HG03565 (cell line): Measurements from ENCODE around the gene OR2G6.
A peak's percentile ranks its signal among the peaks of the same experiment; 100 is the strongest.
"Not testable (repeated sequence)": the region's sequence is repeated elsewhere in the genome, so short reads cannot be mapped to it uniquely, and the experiment has no call there.

Experiments used
- ATAC-seq: cut with Tn5 transposase; IDR thresholded peaks from one replicate; pipeline ENCODE4 v1.9.1; 2021; ENCODE audit warnings: mild to moderate bottlenecking, moderate library complexity; ENCODE audit not compliant: unreplicated experiment

The OR2G6 gene

GRCh38 chr1:248507773-248508172 lies at the start of gene OR2G6:
Gene OR2G6, plus strand, starts transcription at chr1:248508073. Its CDS starts 13,574 bp downstream, at chr1:248521647.
- not testable (repeated sequence) for ATAC-seq

GRCh38 chr1:248459117-248459516 lies 48.8 kb upstream of the OR2G6 start:
- ATAC-seq, result not testable (repeated sequence)

GRCh38 chr1:248471154-248471553 lies 36.7 kb upstream of the OR2G6 start:
- ATAC-seq, result no peak

- not testable (repeated sequence) for ATAC-seq
Measured at GRCh38 chr1:248472111-248472510, 35.8 kb upstream of the OR2G6 start.

GRCh38 chr1:248473051-248473450 lies 34.8 kb upstream of the OR2G6 start, which contains the start of gene OR2T3:
Gene OR2T3, plus strand, starts transcription at chr1:248473351. Its CDS starts 0 bp downstream, at chr1:248473351.
- ATAC-seq, result not testable (repeated sequence)

GRCh38 chr1:248475660-248476059 lies 32.2 kb upstream of the OR2G6 start:
- not testable (repeated sequence) for ATAC-seq

- peak; percentile 94 for ATAC-seq
Measured at GRCh38 chr1:248481686-248482579, 25.9 kb upstream of the OR2G6 start.

- ATAC-seq, result not testable (repeated sequence)
Measured at GRCh38 chr1:248488289-248488688, 19.6 kb upstream of the OR2G6 start, which contains the start of gene OR2T5. Gene OR2T5, plus strand, starts transcription at chr1:248488589. Its CDS starts 0 bp downstream, at chr1:248488589.

- not testable (repeated sequence) for ATAC-seq
Measured at GRCh38 chr1:248496661-248497060, 11.2 kb upstream of the OR2G6 start.

- ATAC-seq, result not testable (repeated sequence)
Measured at GRCh38 chr1:248500305-248501035, 7.4 kb upstream of the OR2G6 start.

- not testable (repeated sequence) for ATAC-seq
Measured at GRCh38 chr1:248510217-248510616, 2.3 kb downstream of the OR2G6 start.

- no peak for ATAC-seq
Measured at GRCh38 chr1:248521856-248522255, 14.0 kb downstream of the OR2G6 start.

- peak; percentile 54 for ATAC-seq
Measured at GRCh38 chr1:248537449-248537848, 29.6 kb downstream of the OR2G6 start.

GRCh38 chr1:248547383-248547782 lies 39.5 kb downstream of the OR2G6 start:
- not testable (repeated sequence) for ATAC-seq

- ATAC-seq, result not testable (repeated sequence)
Measured at GRCh38 chr1:248551027-248551426, 43.2 kb downstream of the OR2G6 start.

- not testable (repeated sequence) for ATAC-seq
Measured at GRCh38 chr1:248562672-248563071, 54.8 kb downstream of the OR2G6 start, which contains the start of gene OR2T29. Gene OR2T29, minus strand, starts transcription at chr1:248562772. Its CDS starts 3,281 bp downstream, at chr1:248559491.

- peak; percentile 59 for ATAC-seq
Measured at GRCh38 chr1:248565530-248566373, 57.9 kb downstream of the OR2G6 start.

GRCh38 chr1:248569049-248569448 lies 61.2 kb downstream of the OR2G6 start:
- ATAC-seq, result not testable (repeated sequence)

- ATAC-seq, result not testable (repeated sequence)
Measured at GRCh38 chr1:248570811-248571210, 62.9 kb downstream of the OR2G6 start.

- not testable (repeated sequence) for ATAC-seq
Measured at GRCh38 chr1:248572049-248572448, 64.2 kb downstream of the OR2G6 start.
